Activated T-helper 1 cell treated with anti-CD3 and anti-CD28 coated beads, Interleukin-2, amount 50 U/mL, for 16 hours (primary cell): ENCODE results near the gene PDZD2.

Experiments
- DNase-seq, 2 donors: peaks; one replicate each; pipeline ENCODE4 v3.0.0-alpha.2; 2020; ENCODE audit warnings: low read depth in 1 of 2, low spot score in 1 of 2

The PDZD2 gene

DNA sequence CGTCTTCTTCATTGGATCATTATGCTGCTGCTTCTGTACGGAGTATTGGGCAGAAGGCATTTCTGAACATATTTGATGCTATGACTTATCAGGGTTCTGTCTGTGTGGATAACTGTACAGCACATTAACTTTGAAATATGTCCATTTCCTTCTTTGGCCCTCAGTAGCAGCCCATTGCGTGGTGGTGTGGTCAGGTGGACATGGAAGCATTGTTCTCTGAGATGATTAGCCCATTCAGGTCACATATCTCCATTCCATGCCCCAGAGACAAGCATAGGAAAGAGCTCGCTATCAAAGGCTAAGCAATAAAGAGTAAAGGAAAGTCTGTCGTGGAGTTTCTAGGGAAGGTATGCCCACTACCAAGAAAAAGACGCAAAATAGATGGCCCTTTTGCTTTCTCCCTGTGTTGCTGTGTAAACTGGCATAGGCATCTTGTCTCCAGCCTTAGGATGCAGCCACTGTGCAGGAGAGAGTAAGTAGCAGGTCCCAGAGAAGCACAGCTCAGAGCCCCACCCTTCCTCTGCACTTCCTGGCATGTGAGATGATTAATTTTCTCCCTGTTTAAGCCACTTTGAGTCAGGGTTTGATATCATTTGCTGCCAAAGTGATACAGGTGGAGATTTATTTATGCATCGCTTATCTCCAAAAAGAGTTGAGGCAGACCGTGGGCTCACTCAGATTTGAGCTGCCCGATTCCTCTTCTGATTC, 221.9 kb downstream of the PDZD2 start:
- DNase-seq, result no peak

DNA sequence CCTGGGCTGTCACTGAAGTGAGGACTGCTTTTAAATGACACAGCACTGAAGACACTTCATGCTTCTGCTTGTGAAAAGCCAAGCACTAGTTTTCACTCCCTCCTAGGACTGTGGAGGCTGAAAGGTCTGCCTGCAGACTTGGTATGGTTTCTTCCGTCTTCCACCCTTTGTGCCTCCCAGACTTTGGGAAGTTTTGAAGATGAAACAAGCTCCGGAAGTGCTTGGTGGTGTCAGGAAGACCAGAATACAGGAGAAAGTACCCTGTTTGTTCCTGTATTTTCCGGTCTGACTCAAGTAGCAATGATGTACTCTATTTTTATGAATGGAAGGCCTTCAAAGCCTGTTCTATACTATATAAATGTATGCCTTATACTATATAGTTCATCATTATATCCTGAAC, 222.7 kb downstream of the PDZD2 start:
- DNase-seq, result no peak

DNA sequence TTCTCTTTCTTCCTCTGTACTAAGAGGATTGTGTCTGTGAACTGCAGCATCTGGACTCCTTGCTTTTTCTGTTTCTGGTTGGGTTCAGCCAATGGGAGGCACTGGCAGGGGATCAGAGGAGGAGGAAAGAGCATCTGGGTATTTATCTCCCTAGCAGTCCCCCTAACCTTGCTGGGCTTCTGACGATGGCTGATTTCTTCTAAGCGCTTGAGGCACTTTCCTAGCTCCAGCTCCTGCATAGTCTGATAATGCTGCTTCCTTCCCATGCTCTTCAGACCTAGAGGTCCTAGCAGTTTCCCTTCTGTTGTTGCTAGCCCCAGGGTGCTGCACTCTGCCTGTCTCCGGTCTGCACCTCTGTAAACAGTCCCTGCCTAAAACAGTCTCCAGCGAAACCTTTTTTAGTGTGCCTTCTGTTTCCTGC, 225.1 kb downstream of the PDZD2 start:
- DNase-seq, result no peak

DNA sequence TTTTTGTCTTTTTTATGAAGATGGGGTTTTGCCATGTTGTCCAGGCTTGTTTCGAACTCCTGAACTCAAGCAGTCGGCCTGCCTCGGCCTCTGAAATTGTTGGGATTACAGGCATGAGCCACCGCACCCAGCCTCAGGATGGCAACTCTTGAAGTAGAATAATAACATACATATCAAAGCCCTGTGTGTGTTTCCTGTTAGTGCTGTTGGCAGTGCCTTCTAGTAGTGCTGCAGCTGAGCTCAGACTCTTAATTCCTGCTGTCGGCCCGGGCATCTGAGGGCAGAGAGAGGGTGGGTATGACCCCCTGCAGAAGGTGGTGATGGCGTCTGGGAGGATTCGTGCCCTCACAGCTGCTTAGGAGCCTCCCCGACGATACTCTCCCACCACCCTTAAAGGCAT, 227.2 kb downstream of the PDZD2 start:
- DNase-seq, result no peak

DNA sequence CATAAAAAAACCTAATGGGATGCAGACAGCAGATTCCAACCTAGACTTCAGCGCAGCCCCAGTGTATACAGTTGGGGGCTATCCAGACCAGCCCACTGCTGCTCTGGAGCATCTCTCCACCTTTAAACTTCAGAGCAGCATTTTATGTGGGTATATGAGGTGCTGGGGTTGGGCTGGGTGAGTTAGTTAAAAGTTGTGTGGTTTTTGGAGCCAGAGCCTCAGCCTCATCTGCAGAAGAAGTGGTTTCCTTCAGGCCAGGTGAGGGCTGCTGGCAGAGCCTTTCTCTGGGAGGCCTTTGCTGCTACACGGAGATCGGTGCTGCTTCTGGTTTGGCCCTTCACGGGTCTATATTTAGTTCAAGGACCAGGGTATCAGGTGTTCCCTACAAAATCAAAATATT, 228.3 kb downstream of the PDZD2 start:
- DNase-seq, result no peak

DNA sequence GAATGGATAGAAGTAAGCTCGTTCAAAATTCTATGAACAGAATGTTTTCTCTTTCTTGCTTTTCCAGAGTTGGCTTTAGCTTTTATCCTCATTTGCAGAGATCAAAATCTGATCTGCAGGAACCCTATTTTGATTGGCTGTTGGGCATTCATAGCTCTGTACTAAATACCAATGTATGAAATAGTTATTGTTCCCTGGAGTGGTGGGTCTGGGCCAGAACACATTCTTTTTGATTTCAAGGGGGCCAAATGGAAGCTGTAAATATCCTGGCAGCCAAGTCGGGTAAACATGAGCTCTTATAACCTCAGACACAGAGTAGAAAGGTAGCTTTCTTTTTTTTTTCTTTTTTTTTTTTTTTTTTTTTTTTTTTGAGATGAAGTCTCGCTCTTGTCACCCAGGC, 241.5 kb downstream of the PDZD2 start:
- DNase-seq, result no peak

DNA sequence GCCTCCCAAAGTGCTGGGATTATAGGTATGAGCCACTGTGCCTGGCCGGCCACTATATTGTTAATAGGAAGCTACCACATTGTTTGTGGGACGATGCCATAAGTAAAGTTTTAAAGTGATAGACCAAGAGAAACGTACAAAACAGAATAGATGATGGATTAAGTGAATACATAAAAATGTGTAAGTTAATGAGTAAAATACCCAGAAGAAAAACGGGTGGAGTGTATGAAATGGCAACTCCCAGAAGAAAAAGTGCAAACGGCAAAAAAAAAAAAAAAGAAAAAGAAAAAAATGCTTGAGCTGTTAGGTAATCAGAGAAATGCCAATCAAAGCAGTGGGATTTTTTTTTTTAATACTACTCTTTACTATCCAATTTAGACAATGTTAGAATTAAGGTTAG, 246.0 kb downstream of the PDZD2 start:
- DNase-seq, result no peak

DNA sequence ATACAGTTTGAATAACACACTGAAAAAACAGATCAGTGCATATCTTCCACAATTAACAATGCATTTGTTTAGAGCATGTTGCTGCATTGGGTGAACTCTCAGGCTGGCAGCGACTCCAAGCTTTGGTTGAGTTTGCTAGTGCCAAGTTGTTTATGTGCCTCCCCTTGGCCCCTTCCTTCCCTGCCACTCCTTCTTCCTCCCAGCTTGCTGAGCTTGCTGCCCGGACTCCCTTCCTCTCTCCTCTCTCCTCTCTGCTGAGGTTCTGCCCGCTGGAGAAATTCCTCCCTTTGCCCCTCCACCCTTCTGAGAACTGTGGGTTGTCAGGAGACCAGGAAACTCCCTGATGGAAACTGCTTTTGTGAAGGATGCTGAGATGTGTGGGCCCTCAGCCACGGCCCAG, 247.3 kb downstream of the PDZD2 start:
- no peak for DNase-seq

DNA sequence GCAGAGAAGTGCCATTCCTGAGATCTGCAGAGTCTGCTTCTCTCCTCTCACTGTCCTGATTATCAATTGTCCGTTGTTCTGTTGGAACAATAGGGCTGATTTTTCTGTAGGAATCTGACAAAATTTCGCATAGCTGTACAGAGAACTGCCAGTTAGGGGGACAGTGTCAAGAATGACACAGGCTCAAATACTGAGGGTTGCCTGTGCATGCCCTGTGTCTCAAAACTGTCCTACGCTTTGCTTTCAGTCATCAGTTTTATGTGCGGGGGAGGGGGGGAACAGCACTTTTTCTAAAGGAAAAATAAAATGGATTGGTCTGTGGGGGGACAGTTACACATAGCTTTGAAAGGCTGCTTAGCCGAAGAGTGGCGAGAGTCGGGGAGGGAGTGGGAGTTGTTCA, 248.6 kb downstream of the PDZD2 start:
- no peak for DNase-seq

DNA sequence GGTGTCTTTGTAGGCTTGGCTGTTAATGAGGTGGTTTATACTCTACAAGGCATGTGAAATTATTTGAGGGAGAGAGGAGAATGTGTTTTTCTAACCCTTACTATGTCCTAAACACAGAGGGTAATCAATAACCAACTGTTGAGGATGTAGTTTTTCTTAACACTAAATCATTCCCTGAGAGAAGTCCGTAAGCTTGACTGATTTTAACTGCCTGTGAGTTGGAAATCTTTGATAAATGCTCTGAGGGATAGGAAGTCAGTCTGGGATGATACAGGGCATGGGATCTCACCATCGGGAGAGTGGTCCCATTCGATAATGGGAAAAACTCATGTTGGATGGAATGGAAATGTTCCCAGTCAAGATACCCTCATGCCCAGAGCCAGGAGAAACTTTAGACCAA, 249.6 kb downstream of the PDZD2 start:
- no peak for DNase-seq

DNA sequence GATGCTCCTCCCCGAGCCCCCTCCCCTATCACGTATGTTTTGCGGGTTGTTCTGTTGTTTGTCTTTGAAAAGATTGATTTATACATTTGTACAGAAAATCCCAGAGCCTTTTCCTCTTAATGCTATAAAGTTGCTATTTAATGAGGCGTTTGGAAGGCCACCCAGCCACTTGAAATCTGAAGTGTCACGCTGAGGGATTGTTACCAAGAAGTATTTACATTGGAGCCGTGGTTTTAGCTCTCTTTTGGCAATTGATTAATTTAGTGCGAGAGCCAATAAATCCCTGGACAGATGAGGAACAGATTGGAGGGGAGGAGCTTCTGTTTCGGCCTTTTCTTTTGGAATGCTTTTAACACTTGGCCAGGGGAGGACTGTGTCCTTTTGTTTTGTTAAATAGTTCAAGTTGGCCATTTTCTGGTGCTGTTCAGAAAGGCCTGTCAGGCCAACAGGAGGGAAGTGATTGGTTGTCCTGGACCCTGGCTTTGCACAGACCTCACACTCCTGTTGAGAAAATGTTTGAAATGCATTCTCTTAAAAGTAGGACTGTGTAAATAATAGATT, 250.2 kb downstream of the PDZD2 start:
- DNase-seq, result no peak

DNA sequence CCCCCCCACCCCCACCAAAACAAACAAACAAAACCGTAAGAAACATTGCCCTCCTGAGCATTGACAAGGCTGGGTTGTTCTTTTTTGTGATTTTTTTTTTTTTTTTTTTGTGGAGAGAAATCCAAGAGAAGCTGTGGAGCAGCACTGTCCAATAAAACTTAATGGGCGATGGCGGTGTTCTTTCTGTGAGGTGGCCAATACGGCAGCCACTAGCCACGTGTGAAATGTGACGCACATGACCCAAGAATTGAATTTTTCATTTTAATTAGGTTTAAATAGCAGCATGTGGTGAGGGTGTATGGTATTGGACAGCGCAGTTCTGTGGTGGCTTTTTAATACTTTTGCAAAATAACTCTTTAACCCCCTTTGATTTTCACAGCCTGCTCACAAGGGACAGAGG, 251.1 kb downstream of the PDZD2 start:
- no peak for DNase-seq

DNA sequence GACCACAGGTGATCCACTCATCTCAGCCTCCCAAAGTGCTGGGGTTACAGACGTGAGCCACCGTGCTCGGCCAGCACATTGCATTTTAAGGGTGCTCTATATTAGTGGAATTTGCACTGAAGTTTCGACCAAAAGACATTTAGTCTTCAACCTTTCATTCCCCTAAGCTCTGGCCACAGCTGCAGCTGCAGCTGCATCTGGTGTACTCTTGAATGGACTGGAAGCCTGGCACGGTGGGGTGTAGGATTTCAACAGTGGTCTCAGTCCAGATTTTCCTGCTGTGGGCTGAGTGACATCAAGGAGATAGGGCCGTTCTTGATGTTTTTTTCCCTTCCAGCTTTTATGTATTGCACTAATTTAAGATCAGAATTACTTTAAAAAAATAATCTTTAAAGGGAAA, 255.2 kb downstream of the PDZD2 start:
- DNase-seq, result no peak

DNA sequence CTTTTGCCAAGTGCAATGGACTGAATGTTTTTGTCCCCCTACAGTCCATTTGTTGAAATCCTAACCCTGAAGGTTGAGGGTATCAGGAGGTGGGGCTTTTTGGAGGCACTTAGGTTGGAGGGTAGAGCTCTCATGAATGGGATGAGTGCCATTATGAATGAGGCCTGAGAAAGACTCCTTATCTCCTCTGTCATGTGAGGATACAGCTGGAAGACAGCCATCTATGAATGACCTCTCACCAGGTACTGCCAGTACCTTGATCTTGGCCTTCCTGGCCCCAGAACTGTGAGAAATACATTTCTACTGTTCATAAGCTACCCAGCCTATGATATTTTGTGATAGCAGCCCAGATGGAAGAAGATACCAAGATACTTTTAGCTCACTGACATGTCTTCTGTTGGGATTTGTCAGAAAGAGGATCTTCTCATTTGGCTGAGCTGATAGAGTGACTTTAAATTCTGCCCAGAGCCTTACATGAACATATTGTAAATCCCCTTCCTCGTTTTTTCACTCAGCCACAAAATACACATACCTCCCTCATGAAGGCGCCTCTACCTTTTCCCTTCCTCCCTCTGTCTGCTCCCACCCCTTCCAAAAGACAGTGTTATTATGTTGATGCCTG, 256.4 kb downstream of the PDZD2 start:
- DNase-seq, result no peak

DNA sequence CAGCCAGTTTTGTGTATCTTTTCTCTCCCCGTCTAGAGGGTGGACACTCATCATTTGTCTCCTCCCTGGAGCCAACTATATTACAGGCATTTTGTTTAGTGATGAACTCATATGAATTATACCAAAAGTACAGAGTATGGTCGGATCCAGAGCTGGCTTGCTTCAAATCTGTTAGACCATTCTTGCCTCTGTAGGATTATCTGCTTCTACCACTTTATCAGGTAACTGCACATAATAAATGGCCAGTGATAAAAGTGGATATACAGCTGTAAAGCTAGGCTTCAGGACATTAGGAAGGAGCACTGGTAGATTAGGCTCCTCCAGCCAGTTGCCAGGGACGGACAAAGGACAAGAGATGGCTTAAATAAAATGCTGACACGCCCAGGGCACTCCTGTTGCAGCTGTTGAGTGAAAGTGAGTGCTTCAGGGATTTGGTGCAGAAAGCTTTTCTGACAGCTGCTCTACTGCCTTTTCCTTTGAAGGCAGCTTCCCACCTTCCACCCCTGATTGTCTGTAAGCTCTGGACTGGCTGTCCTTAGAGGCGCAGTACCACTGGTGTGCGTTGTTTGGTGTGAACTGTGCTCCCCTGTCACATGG, 259.2 kb downstream of the PDZD2 start:
- no peak for DNase-seq

DNA sequence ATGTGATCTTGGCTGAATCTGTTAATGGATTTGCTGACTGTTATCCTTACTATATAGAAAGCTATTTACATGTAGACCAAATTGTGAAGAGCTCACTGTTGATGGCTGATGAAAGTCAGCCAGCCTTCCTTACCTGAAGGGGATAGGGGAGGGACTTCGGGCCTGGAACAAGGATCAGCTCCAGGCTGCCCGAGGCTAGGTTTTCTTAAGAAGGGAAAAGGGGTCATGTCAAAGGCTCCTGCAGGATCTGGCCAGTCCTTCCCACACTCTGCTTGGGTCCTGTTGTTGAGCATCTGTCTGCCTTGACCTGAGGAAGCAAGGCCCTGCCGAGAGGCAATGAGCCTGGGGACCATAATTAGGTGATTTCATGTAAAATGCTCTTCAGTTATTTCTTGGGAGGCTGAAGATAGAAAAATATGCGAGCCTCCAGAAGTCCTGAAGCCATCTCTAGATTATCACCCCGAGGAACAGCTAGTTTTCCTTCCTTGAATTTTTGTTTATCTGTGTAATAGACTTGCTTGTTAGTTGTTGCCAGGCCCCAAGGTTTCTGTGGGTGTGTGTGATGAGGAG, 261.4 kb downstream of the PDZD2 start:
- DNase-seq, result no peak

DNA sequence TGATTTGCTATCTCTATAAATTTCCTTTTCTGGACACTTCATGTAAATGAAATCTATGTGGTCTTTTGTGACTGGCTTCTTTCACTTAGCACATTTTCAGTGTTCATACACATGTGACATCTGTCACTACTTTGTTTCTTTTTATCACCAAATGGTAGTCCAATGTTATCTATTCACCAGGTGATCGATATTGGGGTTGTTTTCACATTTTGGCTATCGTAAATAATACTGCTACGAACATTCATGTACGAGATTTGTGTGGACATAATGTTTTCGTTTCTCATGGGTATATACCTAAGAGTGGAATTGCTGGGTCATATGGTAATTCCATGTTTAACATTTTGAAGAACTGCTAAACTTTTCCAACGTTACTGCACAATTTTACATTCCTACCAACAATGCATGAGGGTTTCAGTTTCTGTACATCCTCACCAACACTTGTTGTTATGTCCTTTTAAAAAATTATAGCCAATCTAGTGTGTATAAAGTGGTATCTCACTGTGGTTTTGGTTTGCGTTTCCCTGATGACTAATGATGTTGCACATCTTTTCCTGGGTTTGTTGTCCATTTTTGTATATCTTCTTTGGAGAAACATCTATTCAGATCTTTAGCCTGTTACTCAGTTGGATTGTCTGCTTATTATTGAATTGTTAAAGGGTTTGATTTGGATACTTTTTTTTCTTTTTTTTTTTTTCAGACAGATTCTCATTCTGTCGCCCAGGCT, 263.0 kb downstream of the PDZD2 start:
- no peak for DNase-seq

DNA sequence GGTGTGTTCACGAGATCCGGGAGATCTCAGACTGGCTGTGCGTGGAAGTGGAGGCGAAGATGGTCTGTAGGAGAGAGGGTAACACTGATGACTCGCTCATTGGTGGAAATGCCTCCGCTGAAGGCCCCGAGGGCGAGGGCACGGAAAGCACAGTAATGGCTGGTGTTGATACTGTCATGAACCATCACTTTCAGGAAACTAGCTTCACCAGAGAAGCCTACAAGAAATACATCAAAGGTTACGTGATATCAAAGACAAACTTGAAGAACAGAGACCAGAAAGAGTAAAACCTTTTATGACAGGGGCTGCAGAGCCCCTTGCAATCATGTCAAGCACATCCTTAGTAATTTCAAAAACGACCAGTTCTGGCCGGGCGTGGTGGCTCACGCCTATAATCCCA, 269.5 kb downstream of the PDZD2 start:
- no peak for DNase-seq

DNA sequence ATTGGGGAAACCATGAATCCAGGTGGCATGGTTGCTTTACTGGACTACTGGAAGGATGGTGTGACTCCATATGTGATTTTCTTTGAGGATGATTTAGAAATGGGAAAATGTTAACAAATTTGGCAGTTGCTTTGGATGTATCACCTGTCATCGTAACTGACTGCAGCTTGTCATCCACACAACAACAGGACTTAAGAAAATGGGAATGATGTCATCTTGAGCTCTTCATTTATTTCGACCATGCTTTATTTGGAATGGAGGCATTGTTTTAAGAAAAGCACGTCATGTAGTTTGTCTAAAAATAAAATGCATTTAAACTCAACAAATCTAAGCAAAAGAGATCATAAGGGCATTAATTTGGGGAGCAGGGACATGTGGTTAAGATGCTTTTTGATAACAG, 270.1 kb downstream of the PDZD2 start:
- no peak for DNase-seq

DNA sequence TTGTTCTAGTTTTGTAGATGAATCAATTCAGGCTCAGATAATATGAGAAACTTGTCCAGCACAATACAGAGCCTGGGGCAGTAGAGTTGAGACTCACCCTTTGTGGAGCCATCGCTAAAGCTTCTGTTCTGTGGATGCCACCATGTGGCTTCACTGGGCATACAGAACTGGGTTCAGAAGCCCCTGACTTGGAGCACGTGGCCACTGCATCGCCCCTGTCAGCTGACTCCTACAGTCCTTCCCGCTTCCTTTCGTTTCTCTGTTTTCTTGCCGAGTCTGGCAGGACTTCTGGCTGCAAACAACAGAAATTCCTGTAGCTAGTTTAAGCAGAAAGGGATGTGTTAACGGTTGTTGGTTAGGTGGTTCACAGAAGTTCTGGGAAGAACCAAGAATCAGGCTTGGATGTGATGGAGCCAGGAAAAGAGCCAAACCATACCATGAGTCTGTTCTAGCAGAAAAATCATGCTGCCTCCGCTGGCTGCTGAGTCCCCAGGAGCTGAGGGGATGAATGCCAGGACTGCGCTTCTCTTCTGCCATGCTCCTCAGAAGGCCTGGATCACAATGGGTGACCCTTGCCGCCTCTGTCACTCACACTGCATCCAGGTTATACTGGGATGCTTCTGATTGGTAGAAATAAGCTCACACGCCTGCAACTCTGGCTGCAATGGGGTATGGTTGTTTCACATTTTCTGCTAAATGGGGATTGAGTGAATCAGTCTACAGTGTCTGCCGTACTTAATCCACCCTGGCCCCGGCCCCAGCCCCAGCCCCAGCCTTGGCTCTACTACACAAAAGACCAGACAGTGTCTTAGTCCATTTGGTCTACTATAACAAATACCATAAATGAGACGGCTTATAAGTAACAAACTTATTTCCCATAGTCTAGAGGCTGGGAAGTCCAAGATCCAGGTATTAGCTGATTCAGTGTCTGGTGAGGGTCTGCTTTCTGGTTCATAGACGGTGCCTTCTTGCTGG, 272.6 kb downstream of the PDZD2 start:
- no peak for DNase-seq
